OCI-LY3 (cell line): ENCODE measurements around the gene POPDC3.

ENCODE experiments used
- H2AFZ ChIP-seq: fragments of 200-600, 300-600 bp; shearing (Covaris generic); 2 replicates; pipeline ENCODE4 v1.6.0; 2014; ENCODE audit warnings: antibody characterized with exemption, low read depth, low read length
- H3K27ac ChIP-seq: fragments of 200-600, 300-600 bp; sonication (generic); 2 replicates; pipeline ENCODE4 v1.5.1; 2014; ENCODE audit warnings: mild to moderate bottlenecking, low read length, moderate library complexity, mixed read lengths
- H3K27me3 ChIP-seq: fragments of 200-600, 300-600 bp; sonication (generic); 2 replicates; pipeline ENCODE4 v1.6.1; 2014; ENCODE audit warnings: low read depth, low read length, mixed read lengths
- H3K36me3 ChIP-seq: fragments of 200-600, 300-600 bp; sonication (generic); replicated peaks from 2 replicates; pipeline ENCODE3; 2014; ENCODE audit warnings: low read depth, low read length, mixed read lengths
- H3K4me1 ChIP-seq: fragments of 300-600, 200-600 bp; sonication (generic); 2 replicates; pipeline ENCODE4 v1.6.1; 2014; ENCODE audit warnings: low read length, mixed read lengths
- H3K4me2 ChIP-seq: fragments of 200-600, 300-600 bp; sonication (generic); 2 replicates; pipeline ENCODE4 v1.6.1; 2014; ENCODE audit warnings: low read length, mixed read lengths
- H3K4me3 ChIP-seq: fragments of 300-600, 200-600 bp; sonication (generic); 2 replicates; pipeline ENCODE4 v1.5.1; 2014; ENCODE audit warnings: antibody characterized with exemption, mild to moderate bottlenecking, low read length, moderate library complexity
- H3K79me2 ChIP-seq: fragments of 300-600, 200-600 bp; shearing (Covaris generic); 2 replicates; pipeline ENCODE4 v1.6.1; 2014; ENCODE audit warnings: mild to moderate bottlenecking, low read length, mixed read lengths
- H3K9ac ChIP-seq: fragments of 300-600, 200-600 bp; shearing (Covaris generic); 2 replicates; pipeline ENCODE4 v1.6.0; 2014; ENCODE audit warnings: mild to moderate bottlenecking, low read length, moderate library complexity
- H3K9me3 ChIP-seq: fragments of 200-600, 300-600 bp; shearing (Covaris generic); 2 replicates; pipeline ENCODE4 v1.6.1; 2014; ENCODE audit warnings: low read length, mixed read lengths; ENCODE audit not compliant: insufficient read depth
- H4K20me1 ChIP-seq: fragments of 200-600, 300-600 bp; sonication (generic); 2 replicates; pipeline ENCODE4 v1.6.1; 2016; ENCODE audit warnings: low read length, mixed read lengths; ENCODE audit not compliant: insufficient read depth
- EZH2phosphoT487 ChIP-seq: fragments of 200-600 bp; shearing (Covaris generic); IDR thresholded peaks from 2 replicates; pipeline ENCODE4 v1.6.1; 2018; ENCODE audit warnings: antibody characterized with exemption, mixed run types, low read depth
- TF ChIP-seq, protein P1 (sequence below): fragments of 200-600, 300-600 bp; sonication (generic); IDR thresholded peaks from 2 replicates; pipeline ENCODE4 v1.5.1; 2014; ENCODE audit warnings: antibody characterized with exemption, low read length, low read depth

The POPDC3 gene

DNA sequence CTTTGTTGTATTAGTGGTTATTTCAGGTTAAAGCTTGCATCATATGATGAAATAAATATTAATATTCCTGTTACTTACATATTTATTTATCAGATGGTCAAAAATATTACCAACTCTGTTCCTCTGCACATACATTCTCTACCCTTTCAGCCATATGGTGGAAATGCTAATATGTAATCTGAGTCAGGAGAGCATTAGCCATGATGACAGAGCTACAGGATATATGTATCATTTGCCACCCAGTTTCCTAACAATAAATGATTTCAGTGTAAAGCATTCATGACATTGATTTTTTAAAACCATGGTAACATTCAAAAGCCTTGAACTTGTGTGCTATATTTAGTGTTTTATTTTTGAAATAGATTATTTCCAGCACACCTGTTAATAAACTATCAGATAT is 16.6 kb downstream of the POPDC3 start:
- no peak overlapping the region for H3K27ac ChIP-seq
- no peak overlapping the region for H3K4me3 ChIP-seq
- no peaks in the 10 kb centered on the region for H3K9me3 ChIP-seq
- H4K20me1 ChIP-seq: no peaks in the 10 kb centered on the region
- no peaks in the 10 kb centered on the region for H3K36me3 ChIP-seq
- H2AFZ ChIP-seq: no peak overlapping the region
- H3K9ac ChIP-seq: no peak overlapping the region
- H3K4me2 ChIP-seq: no peak overlapping the region
- H3K79me2 ChIP-seq: no peaks in the 10 kb centered on the region
- no peaks in the 10 kb centered on the region for H3K27me3 ChIP-seq
- H3K4me1 ChIP-seq: no peaks in the 10 kb centered on the region
- TF ChIP-seq, protein P1, sequence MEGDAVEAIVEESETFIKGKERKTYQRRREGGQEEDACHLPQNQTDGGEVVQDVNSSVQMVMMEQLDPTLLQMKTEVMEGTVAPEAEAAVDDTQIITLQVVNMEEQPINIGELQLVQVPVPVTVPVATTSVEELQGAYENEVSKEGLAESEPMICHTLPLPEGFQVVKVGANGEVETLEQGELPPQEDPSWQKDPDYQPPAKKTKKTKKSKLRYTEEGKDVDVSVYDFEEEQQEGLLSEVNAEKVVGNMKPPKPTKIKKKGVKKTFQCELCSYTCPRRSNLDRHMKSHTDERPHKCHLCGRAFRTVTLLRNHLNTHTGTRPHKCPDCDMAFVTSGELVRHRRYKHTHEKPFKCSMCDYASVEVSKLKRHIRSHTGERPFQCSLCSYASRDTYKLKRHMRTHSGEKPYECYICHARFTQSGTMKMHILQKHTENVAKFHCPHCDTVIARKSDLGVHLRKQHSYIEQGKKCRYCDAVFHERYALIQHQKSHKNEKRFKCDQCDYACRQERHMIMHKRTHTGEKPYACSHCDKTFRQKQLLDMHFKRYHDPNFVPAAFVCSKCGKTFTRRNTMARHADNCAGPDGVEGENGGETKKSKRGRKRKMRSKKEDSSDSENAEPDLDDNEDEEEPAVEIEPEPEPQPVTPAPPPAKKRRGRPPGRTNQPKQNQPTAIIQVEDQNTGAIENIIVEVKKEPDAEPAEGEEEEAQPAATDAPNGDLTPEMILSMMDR: no peak
- no peak for TF ChIP-seq EZH2phosphoT487

DNA sequence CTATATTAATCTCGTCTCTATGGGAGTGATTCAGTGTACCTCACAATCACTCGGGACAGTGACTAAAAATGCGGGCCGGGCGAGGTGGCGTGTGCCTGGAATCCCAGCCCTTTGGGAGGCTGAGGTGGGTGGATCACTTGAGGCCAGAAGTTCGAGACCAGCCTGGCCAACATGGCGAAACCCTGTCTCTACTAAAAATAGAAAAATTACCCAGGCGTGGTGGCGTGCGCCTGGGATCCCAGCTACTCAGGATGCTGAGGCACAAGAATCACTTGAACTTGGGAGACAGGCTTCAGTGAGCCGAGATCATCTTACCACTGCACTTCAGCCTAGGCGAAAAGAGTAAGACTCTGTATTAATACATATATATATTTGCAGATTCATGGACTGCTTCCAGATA is 17.4 kb downstream of the POPDC3 start:
- TF ChIP-seq, protein P1: no peak
- TF ChIP-seq EZH2phosphoT487: no peak
- no peaks in the 10 kb centered on the region for H3K27me3 ChIP-seq
- H3K79me2 ChIP-seq: no peaks in the 10 kb centered on the region
- no peak overlapping the region for H3K27ac ChIP-seq
- no peaks in the 10 kb centered on the region for H3K9me3 ChIP-seq
- H3K9ac ChIP-seq: no peak overlapping the region
- no peak overlapping the region for H2AFZ ChIP-seq
- H3K4me3 ChIP-seq: no peak overlapping the region
- no peaks in the 10 kb centered on the region for H3K4me1 ChIP-seq
- H4K20me1 ChIP-seq: no peaks in the 10 kb centered on the region
- H3K4me2 ChIP-seq: no peak overlapping the region
- no peaks in the 10 kb centered on the region for H3K36me3 ChIP-seq

DNA sequence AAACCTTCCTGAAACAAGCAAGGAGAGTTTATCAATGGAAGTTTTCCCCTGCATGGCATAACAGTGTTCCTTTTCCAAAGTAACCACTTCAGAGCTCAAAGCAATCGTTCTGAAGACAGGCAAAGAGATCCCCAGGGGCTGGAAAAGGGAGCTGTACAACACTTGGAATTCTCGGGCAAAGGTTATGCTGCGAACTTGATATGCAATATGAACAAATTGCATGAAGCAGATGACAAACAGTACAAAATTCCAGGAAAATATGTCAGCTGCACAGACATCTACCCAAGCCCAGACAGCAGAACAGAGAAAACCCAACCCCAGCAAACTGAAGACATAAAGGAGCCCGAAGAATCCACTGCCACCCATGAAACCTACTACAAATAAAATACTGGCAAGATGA is 18.4 kb downstream of the POPDC3 start:
- no peaks in the 10 kb centered on the region for H3K36me3 ChIP-seq
- no peak overlapping the region for H3K9ac ChIP-seq
- H3K79me2 ChIP-seq: no peaks in the 10 kb centered on the region
- no peaks in the 10 kb centered on the region for H3K4me1 ChIP-seq
- no peaks in the 10 kb centered on the region for H3K9me3 ChIP-seq
- H3K27ac ChIP-seq: no peak overlapping the region
- H3K4me2 ChIP-seq: no peak overlapping the region
- TF ChIP-seq, protein P1: no peak
- no peak for TF ChIP-seq EZH2phosphoT487
- H4K20me1 ChIP-seq: no peaks in the 10 kb centered on the region
- no peak overlapping the region for H2AFZ ChIP-seq
- no peaks in the 10 kb centered on the region for H3K27me3 ChIP-seq
- no peak overlapping the region for H3K4me3 ChIP-seq

DNA sequence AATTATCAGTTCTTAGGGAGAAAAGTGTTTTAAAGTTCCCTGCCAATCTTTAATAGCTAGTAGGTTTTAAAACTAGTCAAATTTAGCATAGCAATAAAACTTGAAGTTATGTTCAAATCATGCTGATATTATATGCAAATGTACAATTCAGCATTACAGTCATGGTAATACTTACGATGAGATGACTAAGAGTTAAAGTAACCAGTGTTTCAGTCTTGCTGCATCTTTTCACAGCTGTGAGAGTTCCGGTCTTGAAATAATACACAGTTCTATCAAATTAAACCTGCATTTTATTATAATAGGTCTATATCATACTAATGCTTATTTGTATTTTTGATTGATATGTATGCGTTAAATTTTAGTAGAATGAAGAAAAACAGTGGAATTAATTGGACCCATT is 26.1 kb downstream of the POPDC3 start:
- Histone ChIP-seq H3K4me3 (no peak overlapping the region), H3K36me3 (no peaks in the 10 kb centered on the region), H3K79me2 (no peaks in the 10 kb centered on the region), H3K9ac (no peak overlapping the region), H3K4me1 (peaks cover 13% of the 10 kb centered on the region), H3K4me2 (no peak overlapping the region), H3K27me3 (no peaks in the 10 kb centered on the region), H3K9me3 (no peaks in the 10 kb centered on the region), H2AFZ (no peak overlapping the region), H3K27ac (no peak overlapping the region), H4K20me1 (no peaks in the 10 kb centered on the region)
- TF ChIP-seq, protein P1: no peak
- TF ChIP-seq EZH2phosphoT487: no peak
